A673 (cell line): ENCODE measurements around the gene LPP. TPM values are rescaled to one million over a fixed set of nuclear protein-coding genes. Genes with fewer than 3 reads are reported as not detected.

Source experiments
- BruUV-seq: library from RNA; stranded (reverse); fragments of 400-500 nt; replicated peaks from 2 replicates; lab custom pipeline; 2021; lab: Mats Ljungman, UMichigan
- CTCF ChIA-PET: fragments of 300-600 bp; sonication (Branson Sonifier 250); formaldehyde crosslinking; loops from one replicate; lab custom pipeline; 2022; ENCODE audit warnings: antibody characterized with exemption; lab: Charles Lee
- POLR2A ChIA-PET: fragments of 300-600 bp; sonication (Branson Sonifier 250); formaldehyde crosslinking; loops from one replicate; lab custom pipeline; 2022; ENCODE audit warnings: antibody characterized with exemption; ENCODE audit not compliant: low non-redundant PET; lab: Charles Lee
- DNase-seq: peaks from one replicate; pipeline ENCODE4 v3.0.0-alpha.2; 2015; ENCODE audit warnings: low spot score
- H3K27ac ChIP-seq: fragments of 200-600 bp; sonication (generic); 2 replicates; pipeline ENCODE4 v1.5.1; 2016; ENCODE audit warnings: mixed run types, low read depth, mild to moderate bottlenecking, mixed read lengths, antibody characterized with exemption, low read length; ENCODE audit not compliant: poor library complexity, severe bottlenecking
- H3K27me3 ChIP-seq: fragments of 200-600 bp; sonication (generic); replicated peaks from 2 replicates; pipeline ENCODE4 v1.6.1; 2017; ENCODE audit warnings: mixed run types, low read depth, mild to moderate bottlenecking, mixed read lengths, antibody characterized with exemption, low read length; ENCODE audit not compliant: insufficient read depth, poor library complexity
- H3K36me3 ChIP-seq: fragments of 200-600 bp; sonication (generic); 2 replicates; pipeline ENCODE4 v1.6.1; 2016; ENCODE audit warnings: mixed run types, mild to moderate bottlenecking, mixed read lengths, antibody characterized with exemption, low read length; ENCODE audit not compliant: insufficient read depth, poor library complexity, severe bottlenecking
- H3K4me1 ChIP-seq: fragments of 200-600 bp; sonication (generic); 2 replicates; pipeline ENCODE4 v1.6.1; 2017; ENCODE audit warnings: mixed run types, mild to moderate bottlenecking, mixed read lengths, antibody characterized with exemption, low read length; ENCODE audit not compliant: insufficient read depth, poor library complexity, severe bottlenecking
- H3K4me3 ChIP-seq: fragments of 200-600 bp; sonication (generic); 2 replicates; pipeline ENCODE4 v1.5.1; 2016; ENCODE audit warnings: low read depth, mixed run types, mild to moderate bottlenecking, mixed read lengths, low read length; ENCODE audit not compliant: poor library complexity, severe bottlenecking
- H3K9me3 ChIP-seq: fragments of 200-600 bp; sonication (generic); 2 replicates; pipeline ENCODE4 v1.6.1; 2016; ENCODE audit warnings: mixed run types, low read depth, mild to moderate bottlenecking, mixed read lengths, antibody characterized with exemption, low read length; ENCODE audit not compliant: poor library complexity, severe bottlenecking
- EZH2 ChIP-seq: fragments of 200-600 bp; sonication (generic); IDR thresholded peaks from 2 replicates; pipeline ENCODE4 v1.6.1; 2017; ENCODE audit warnings: borderline replicate concordance, low read depth, mild to moderate bottlenecking, mixed read lengths, antibody characterized with exemption, low read length; ENCODE audit not compliant: poor library complexity, severe bottlenecking
- intact Hi-C: fragments of 100-400 bp; cut with micrococcal nuclease; formaldehyde crosslinking; loops from one replicate; pipeline ENCODE4 v1.10.0; 2022; ENCODE audit not compliant: unreplicated experiment
- total RNA-seq: library from RNA; stranded (reverse); gene quantifications from 2 replicates; pipeline ENCODE4 v1.2.3, GENCODE V29; 2021
- TF ChIP-seq, protein P1 (sequence below): fragments of 300-800, 200-600 bp; sonication (generic); conservative IDR thresholded peaks from 2 replicates; pipeline ENCODE4 v1.5.1; 2017; ENCODE audit warnings: low read depth, mild to moderate bottlenecking, antibody characterized with exemption, low read length, moderate library complexity, mixed read lengths

The LPP gene
- total RNA-seq, 1 experiment from 2014 or later, result 39.7 TPM

DNA sequence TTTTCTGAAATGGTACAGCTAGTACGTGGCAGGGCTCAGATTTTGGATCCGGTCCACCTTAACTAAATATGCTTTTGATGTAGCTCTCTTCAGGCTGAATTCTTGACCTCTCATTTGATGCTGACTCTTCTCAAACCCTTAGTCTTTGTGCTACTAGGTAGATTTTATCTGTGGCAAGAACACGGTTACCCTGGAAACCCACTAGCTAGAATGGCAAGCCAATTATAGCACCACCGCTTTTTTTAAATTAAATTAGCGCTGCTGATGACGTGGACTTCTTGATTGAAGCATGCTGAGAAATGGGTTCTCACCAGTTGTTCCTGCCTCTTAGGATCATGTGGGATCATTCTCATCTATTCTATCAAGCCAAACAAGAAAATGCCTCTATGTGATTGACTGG is 421.5 kb downstream of the LPP start:
- no peaks in the 10 kb centered on the region for H3K36me3 ChIP-seq
- ChIA-PET POLR2A (no interaction called here), CTCF (no interaction called here)
- intact Hi-C loops, result no loop called here
- H3K9me3 ChIP-seq, result no peaks in the 10 kb centered on the region
- no TSS peak for BruUV-seq
- no peak overlapping the region for H3K27ac ChIP-seq
- H3K4me1 ChIP-seq, result peaks cover 1% of the 10 kb centered on the region
- no peak overlapping the region for H3K4me3 ChIP-seq
- no peaks in the 10 kb centered on the region for H3K27me3 ChIP-seq
- no peak for TF ChIP-seq EZH2
- TF ChIP-seq, protein P1, sequence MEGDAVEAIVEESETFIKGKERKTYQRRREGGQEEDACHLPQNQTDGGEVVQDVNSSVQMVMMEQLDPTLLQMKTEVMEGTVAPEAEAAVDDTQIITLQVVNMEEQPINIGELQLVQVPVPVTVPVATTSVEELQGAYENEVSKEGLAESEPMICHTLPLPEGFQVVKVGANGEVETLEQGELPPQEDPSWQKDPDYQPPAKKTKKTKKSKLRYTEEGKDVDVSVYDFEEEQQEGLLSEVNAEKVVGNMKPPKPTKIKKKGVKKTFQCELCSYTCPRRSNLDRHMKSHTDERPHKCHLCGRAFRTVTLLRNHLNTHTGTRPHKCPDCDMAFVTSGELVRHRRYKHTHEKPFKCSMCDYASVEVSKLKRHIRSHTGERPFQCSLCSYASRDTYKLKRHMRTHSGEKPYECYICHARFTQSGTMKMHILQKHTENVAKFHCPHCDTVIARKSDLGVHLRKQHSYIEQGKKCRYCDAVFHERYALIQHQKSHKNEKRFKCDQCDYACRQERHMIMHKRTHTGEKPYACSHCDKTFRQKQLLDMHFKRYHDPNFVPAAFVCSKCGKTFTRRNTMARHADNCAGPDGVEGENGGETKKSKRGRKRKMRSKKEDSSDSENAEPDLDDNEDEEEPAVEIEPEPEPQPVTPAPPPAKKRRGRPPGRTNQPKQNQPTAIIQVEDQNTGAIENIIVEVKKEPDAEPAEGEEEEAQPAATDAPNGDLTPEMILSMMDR, result no peak
- no peak for DNase-seq

- Histone ChIP-seq H3K27me3 (no peaks in the 10 kb centered on the region), H3K27ac (no peak overlapping the region), H3K4me3 (no peak overlapping the region), H3K4me1 (no peaks in the 10 kb centered on the region), H3K36me3 (no peaks in the 10 kb centered on the region), H3K9me3 (no peaks in the 10 kb centered on the region)
- BruUV-seq, result no TSS peak
- CTCF ChIA-PET, result no interaction called here
- TF ChIP-seq, protein P1, result no peak
- TF ChIP-seq EZH2, result no peak
- no peak for DNase-seq
- POLR2A ChIA-PET, result no interaction called here
- intact Hi-C loops, result no loop called here
Measured at GRCh38 chr3:188577539-188577938, 423.6 kb downstream of the LPP start.

GRCh38 chr3:188578576-188579363 is 424.8 kb downstream of the LPP start:
- CTCF ChIA-PET, result no interaction called here
- TF ChIP-seq, protein P1, result no peak
- TF ChIP-seq EZH2, result no peak
- BruUV-seq, result no TSS peak
- Histone ChIP-seq H3K27me3 (no peaks in the 10 kb centered on the region), H3K4me3 (no peak overlapping the region), H3K9me3 (no peaks in the 10 kb centered on the region), H3K27ac (no peak overlapping the region), H3K36me3 (no peaks in the 10 kb centered on the region), H3K4me1 (peaks cover 3% of the 10 kb centered on the region)
- DNase-seq, result no peak
- POLR2A ChIA-PET, result interaction anchor here (0.6 kb wide), 1 partner anchor 19 kb away, joined by 3 read pairs; no protein-coding TSS in a partner anchor
- intact Hi-C loops, result no loop called here
